A549 (cell line): ENCODE measurements around the gene LAMC3. TPM values are rescaled to one million over a fixed set of nuclear protein-coding genes. Genes with fewer than 3 reads are reported as not detected.

ENCODE experiments used
- ATAC-seq, 2 experiments: fragments of 200-7000 bp in 1 of 2; fragments of >200 bp in 1 of 2; cut with Nextera tagmentation in 1 of 2; cut with Tn5 transposase in 1 of 2; 3 replicates each; pipeline versions ENCODE4 v1.8.0 to v1.9.1; 2018 to 2020; ENCODE audit warnings: mild to moderate bottlenecking in 1 of 2, moderate library complexity in 1 of 2
- CTCF ChIA-PET: fragments of 300-600 bp; sonication (Branson Sonifier 250); formaldehyde crosslinking; extraction: SDS; loops from one replicate; lab custom pipeline; 2021; ENCODE audit warnings: antibody characterized with exemption, inconsistent platforms; lab: Yijun Ruan, JAX
- POLR2A ChIA-PET: fragments of 350-600 bp; formaldehyde crosslinking; extraction: SDS; loops from one replicate; lab custom pipeline; 2021; ENCODE audit warnings: antibody characterized with exemption, inconsistent platforms; lab: Yijun Ruan, JAX
- DNase-seq, 2 experiments: peaks; one replicate each; pipeline versions ENCODE4 v3.0.0 to v3.0.0-alpha.2; 2011 to 2016; ENCODE audit warnings: low read depth in 1 of 2, low spot score in 1 of 2
- FAIRE-seq: peaks from 2 replicates; lab custom pipeline; 2011; peaks lifted over from hg19 to GRCh38; lab: Jason Lieb, UNC
- H3K27ac ChIP-seq, 2 experiments: fragments of >200 bp; sonication (Bioruptor Twin); formaldehyde crosslinking; 3 replicates each; pipeline ENCODE4 v1.5.1; 2016 to 2017
- H3K4me1 ChIP-seq: fragments of >200 bp; sonication (Bioruptor Twin); formaldehyde crosslinking; 3 replicates; pipeline ENCODE4 v1.6.1; 2016
- H3K4me2 ChIP-seq: fragments of >200 bp; sonication (Bioruptor Twin); formaldehyde crosslinking; 3 replicates; pipeline ENCODE4 v1.6.1; 2016
- H3K4me3 ChIP-seq: fragments of >200 bp; sonication (Bioruptor Twin); formaldehyde crosslinking; 3 replicates; pipeline ENCODE4 v1.5.1; 2016
- H3K9me3 ChIP-seq: fragments of >200 bp; sonication (Bioruptor Twin); formaldehyde crosslinking; 3 replicates; pipeline ENCODE4 v1.6.1; 2016
- BHLHE40 ChIP-seq: IDR thresholded peaks from 2 replicates; pipeline ENCODE4 v1.6.1; 2012; ENCODE audit warnings: low read depth, low read length, inconsistent platforms
- CHD2 ChIP-seq: fragments of 150-350 bp; IDR thresholded peaks from 2 replicates; pipeline ENCODE4 v1.6.1; 2014; ENCODE audit warnings: low read length; ENCODE audit not compliant: partially characterized antibody
- EHF ChIP-seq: fragments of 250-450 bp; sonication (Bioruptor Pico); IDR thresholded peaks from 2 replicates; pipeline ENCODE4 v1.5.0; 2020; ENCODE audit warnings: mild to moderate bottlenecking
- ESRRA ChIP-seq: fragments of 150-350 bp; IDR thresholded peaks from 2 replicates; pipeline ENCODE4 v1.6.1; 2014; ENCODE audit warnings: mild to moderate bottlenecking, low read length, borderline replicate concordance
- HDAC2 ChIP-seq: fragments of 200-600 bp; sonication (generic); IDR thresholded peaks from 2 replicates; pipeline ENCODE4 v1.6.1; 2016
- HOXB13 ChIP-seq: fragments of 250-450 bp; sonication (Bioruptor Pico); IDR thresholded peaks from 2 replicates; pipeline ENCODE4 v1.5.0; 2020; ENCODE audit warnings: low read depth, mild to moderate bottlenecking, moderate library complexity
- JUN ChIP-seq, 2 experiments: fragments of >200 bp; sonication (Bioruptor Twin); formaldehyde crosslinking; IDR thresholded peaks; 2 replicates in 1 of 2; 3 replicates in 1 of 2; pipeline ENCODE4 v1.6.1; 2016 to 2017
- KDM1A ChIP-seq: fragments of 200-600 bp; sonication (generic); IDR thresholded peaks from 2 replicates; pipeline ENCODE4 v1.6.1; 2016; ENCODE audit warnings: low read depth, mild to moderate bottlenecking
- MAZ ChIP-seq: fragments of 150-350 bp; IDR thresholded peaks from 2 replicates; pipeline ENCODE4 v1.6.1; 2014; ENCODE audit warnings: antibody characterized with exemption, low read depth, low read length, borderline replicate concordance
- MYC ChIP-seq: IDR thresholded peaks from 2 replicates; pipeline ENCODE4 v1.6.1; 2012; ENCODE audit warnings: mild to moderate bottlenecking, inconsistent platforms, low read length, improper control_type of control experiment, borderline replicate concordance
- NFE2L2 ChIP-seq: fragments of 150-350 bp; conservative IDR thresholded peaks from 2 replicates; pipeline ENCODE4 v1.6.1; 2014; ENCODE audit warnings: low read length
- NR3C1 ChIP-seq: fragments of >200 bp; sonication (Bioruptor Twin); formaldehyde crosslinking; IDR thresholded peaks from 3 replicates; pipeline ENCODE4 v1.6.1; 2017
- POLR2AphosphoS2 ChIP-seq: conservative IDR thresholded peaks from 2 replicates; pipeline ENCODE4 v1.6.1; 2012; ENCODE audit warnings: low read length, improper control_type of control experiment, inconsistent platforms
- RARB ChIP-seq: fragments of 250-450 bp; sonication (Bioruptor Pico); IDR thresholded peaks from 2 replicates; pipeline ENCODE4 v1.8.0; 2021; ENCODE audit warnings: mild to moderate bottlenecking, moderate library complexity
- RCOR1 ChIP-seq: fragments of 150-350 bp; IDR thresholded peaks from 2 replicates; pipeline ENCODE4 v1.6.1; 2014; ENCODE audit warnings: antibody characterized with exemption, low read length, low read depth
- RNF2 ChIP-seq: fragments of 200-600 bp; sonication (generic); IDR thresholded peaks from 2 replicates; pipeline ENCODE4 v1.6.1; 2016; ENCODE audit warnings: low read depth, mild to moderate bottlenecking, antibody characterized with exemption, moderate library complexity, borderline replicate concordance
- SMC3 ChIP-seq: fragments of >200 bp; sonication (Bioruptor Twin); formaldehyde crosslinking; IDR thresholded peaks from 3 replicates; pipeline ENCODE4 v1.6.1; 2018; ENCODE audit warnings: inconsistent platforms
- TP53 ChIP-seq: fragments of 250-450 bp; sonication (Bioruptor Pico); IDR thresholded peaks from 2 replicates; pipeline ENCODE4 v1.5.0; 2021; ENCODE audit warnings: mild to moderate bottlenecking, moderate library complexity
- WGBS: methylation state at CpG from one replicate; pipeline ENCODE4 v1.1.6; 2017; ENCODE audit errors: missing lambda C conversion rate; 5-methylcytosine and 5-hydroxymethylcytosine counted together
- polyA plus RNA-seq, 4 experiments: library from polyadenylated mRNA; depleted of rRNA in 3 of 4; stranded (reverse); fragments of >200 nt; fragmentation: RNase III in 1 of 4; extraction: RNeasy Plus Mini Kit Qiagen cat#74134 plus additional on column Dnase treatment in 1 of 4; gene quantifications; 2 replicates in 3 of 4; 3 replicates in 1 of 4; pipeline ENCODE4 v1.2.3, GENCODE V29; 2011 to 2017
- TF ChIP-seq, protein P1 (sequence below): IDR thresholded peaks from 2 replicates; pipeline ENCODE4 v1.6.1; 2012; ENCODE audit warnings: low read depth, borderline replicate concordance
- TF ChIP-seq, protein P2 (sequence below): fragments of >200 bp; sonication (Bioruptor Twin); formaldehyde crosslinking; IDR thresholded peaks from 2 replicates; pipeline ENCODE4 v1.6.1; 2016
- TF ChIP-seq, protein P3 (sequence below): fragments of >200 bp; sonication (Bioruptor Twin); formaldehyde crosslinking; IDR thresholded peaks from 3 replicates; pipeline ENCODE4 v1.5.1; 2016
- TF ChIP-seq, protein P4 (sequence below): IDR thresholded peaks from 2 replicates; pipeline ENCODE4 v1.6.1; 2012
- TF ChIP-seq, protein P5 (sequence below): fragments of 150-350 bp; IDR thresholded peaks from 2 replicates; pipeline ENCODE4 v1.6.1; 2014; ENCODE audit warnings: low read depth, mild to moderate bottlenecking, low read length
- TF ChIP-seq, protein P6 (sequence below): fragments of >200 bp; sonication (Bioruptor Twin); formaldehyde crosslinking; IDR thresholded peaks from 3 replicates; pipeline ENCODE4 v1.6.1; 2016

The LAMC3 gene
- polyA plus RNA-seq, 2 of the 4 experiments (the other 2 are of a cell fraction): 1.0 to 1.5 TPM

DNA sequence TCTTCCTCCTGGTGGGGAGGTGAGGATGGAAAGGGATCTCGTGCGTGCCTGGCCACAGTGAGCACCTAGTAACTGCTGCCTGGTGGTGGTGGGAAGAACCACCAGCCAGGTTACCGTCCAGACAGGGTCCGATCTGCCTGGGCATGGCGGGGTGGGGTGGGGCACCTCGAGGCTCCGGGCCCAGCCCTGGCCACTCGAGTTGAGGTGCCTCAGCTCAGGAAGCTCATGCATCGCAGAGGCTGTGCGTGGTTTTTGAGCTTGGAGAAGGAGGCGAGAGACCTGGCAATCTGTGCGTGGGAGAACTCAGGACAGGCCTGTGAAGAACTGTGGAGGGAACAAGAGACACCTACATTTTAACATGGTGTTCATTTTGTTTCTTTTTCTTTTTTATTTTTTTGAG lies 38.9 kb upstream of the LAMC3 start:
- H3K4me2 ChIP-seq: no peak overlapping the region
- no peaks in the 10 kb centered on the region for H3K4me1 ChIP-seq
- ATAC-seq (no peak), DNase-seq (no peak), FAIRE-seq (no peak)
- no peak overlapping the region for H3K27ac ChIP-seq
- no peak overlapping the region for H3K4me3 ChIP-seq
- 79% methylated on average over 12 of the region's 12 CpGs for WGBS
- H3K9me3 ChIP-seq: no peaks in the 10 kb centered on the region
- CTCF ChIA-PET: interaction anchor here (0.6 to 1.3 kb wide), 6 partner anchors 11 to 366 kb away, joined by 3 read pairs; no protein-coding TSS in a partner anchor
- TF ChIP-seq POLR2AphosphoS2 (no peak), HOXB13 (CRISPR knock-in tag) (no peak), RARB (CRISPR knock-in tag) (no peak)
- POLR2A ChIA-PET: no interaction called here

DNA sequence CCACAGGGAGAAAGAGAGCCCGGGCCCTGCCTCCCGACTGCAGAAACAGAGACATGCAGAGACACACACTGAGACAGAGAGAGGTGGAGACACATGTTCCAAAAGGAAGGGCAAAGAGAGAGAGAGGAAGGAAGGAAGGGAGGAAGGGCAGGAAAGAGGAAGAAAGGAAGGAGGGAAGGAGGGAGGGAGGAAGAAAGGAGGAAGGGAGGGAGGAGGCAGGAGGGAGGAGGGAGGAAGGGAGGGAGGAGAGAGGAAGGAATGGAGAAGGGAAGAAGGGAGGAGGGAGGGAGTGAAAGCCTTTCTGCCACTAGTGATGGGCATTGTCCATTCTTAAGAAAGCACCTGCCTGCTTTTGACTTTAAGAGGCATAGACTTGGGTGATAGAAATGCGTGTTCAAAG lies 38.1 kb upstream of the LAMC3 start:
- no peak for FAIRE-seq
- no peak overlapping the region; a peak in 1 of 6 replicates for H3K27ac ChIP-seq
- TF ChIP-seq, protein P1, sequence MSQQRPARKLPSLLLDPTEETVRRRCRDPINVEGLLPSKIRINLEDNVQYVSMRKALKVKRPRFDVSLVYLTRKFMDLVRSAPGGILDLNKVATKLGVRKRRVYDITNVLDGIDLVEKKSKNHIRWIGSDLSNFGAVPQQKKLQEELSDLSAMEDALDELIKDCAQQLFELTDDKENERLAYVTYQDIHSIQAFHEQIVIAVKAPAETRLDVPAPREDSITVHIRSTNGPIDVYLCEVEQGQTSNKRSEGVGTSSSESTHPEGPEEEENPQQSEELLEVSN: no peak
- TF ChIP-seq RCOR1 (no peak), MYC (no peak)
- TF ChIP-seq, all 56 proteins: peak for 0
- ChIA-PET POLR2A (no interaction called here), CTCF (interaction anchor here (0.9 to 1.1 kb wide), 2 partner anchors 14 to 27 kb away, joined by 3 read pairs; no protein-coding TSS in a partner anchor)
- Histone ChIP-seq H3K4me1 (no peaks in the 10 kb centered on the region), H3K9me3 (no peaks in the 10 kb centered on the region), H3K4me2 (no peak overlapping the region), H3K4me3 (no peak overlapping the region)
- 97% methylated on average over 3 of the region's 3 CpGs for WGBS
- DNase-seq: no peak
- no peak for ATAC-seq

DNA sequence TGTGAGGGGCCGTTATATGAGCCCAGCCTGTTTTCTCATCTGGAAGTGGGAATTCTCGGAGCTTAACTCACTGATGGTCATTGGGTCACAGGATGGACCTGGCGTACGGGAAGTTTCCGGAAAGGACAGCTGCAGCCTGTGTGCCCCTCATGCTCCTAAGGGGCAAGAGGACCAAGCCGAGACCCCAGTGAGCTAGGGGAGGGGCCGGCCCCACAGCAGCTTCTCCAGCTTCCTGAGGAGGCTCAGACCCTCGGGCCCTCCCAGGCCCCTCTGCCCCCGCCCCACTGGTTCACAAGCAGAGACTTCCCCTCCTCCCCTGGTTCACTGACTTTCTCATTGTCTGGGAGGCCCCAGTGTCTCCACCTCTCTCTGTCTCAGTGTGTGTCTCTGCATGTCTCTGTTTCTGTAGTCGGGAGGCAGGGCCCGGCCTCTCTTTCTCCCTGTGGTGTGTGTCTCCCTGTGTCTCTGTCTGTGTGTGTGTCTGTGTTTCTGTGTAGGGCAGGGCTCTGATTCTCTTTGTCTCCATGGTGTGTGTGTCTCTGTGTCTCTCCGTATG lies 37.6 kb upstream of the LAMC3 start:
- H3K4me3 ChIP-seq: no peak overlapping the region
- H3K4me1 ChIP-seq: no peaks in the 10 kb centered on the region

More for the DNA sequence above, 37.6 kb upstream of the LAMC3 start:
- no peak overlapping the region for H3K27ac ChIP-seq
- ChIA-PET POLR2A (no interaction called here), CTCF (interaction anchor here (0.9 kb wide), 1 partner anchor 13 kb away, joined by 3 read pairs; no protein-coding TSS in a partner anchor)
- no peaks in the 10 kb centered on the region for H3K9me3 ChIP-seq
- no peak for DNase-seq
- WGBS: 86% methylated on average over 12 of the region's 12 CpGs
- no peak for FAIRE-seq
- no peak for ATAC-seq
- TF ChIP-seq ESRRA: no peak
- TF ChIP-seq EHF (CRISPR knock-in tag): no peak
- TF ChIP-seq, protein P2, sequence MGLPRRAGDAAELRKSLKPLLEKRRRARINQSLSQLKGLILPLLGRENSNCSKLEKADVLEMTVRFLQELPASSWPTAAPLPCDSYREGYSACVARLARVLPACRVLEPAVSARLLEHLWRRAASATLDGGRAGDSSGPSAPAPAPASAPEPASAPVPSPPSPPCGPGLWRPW: no peak
- TF ChIP-seq, protein P3, sequence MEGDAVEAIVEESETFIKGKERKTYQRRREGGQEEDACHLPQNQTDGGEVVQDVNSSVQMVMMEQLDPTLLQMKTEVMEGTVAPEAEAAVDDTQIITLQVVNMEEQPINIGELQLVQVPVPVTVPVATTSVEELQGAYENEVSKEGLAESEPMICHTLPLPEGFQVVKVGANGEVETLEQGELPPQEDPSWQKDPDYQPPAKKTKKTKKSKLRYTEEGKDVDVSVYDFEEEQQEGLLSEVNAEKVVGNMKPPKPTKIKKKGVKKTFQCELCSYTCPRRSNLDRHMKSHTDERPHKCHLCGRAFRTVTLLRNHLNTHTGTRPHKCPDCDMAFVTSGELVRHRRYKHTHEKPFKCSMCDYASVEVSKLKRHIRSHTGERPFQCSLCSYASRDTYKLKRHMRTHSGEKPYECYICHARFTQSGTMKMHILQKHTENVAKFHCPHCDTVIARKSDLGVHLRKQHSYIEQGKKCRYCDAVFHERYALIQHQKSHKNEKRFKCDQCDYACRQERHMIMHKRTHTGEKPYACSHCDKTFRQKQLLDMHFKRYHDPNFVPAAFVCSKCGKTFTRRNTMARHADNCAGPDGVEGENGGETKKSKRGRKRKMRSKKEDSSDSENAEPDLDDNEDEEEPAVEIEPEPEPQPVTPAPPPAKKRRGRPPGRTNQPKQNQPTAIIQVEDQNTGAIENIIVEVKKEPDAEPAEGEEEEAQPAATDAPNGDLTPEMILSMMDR: no peak
- no peak for TF ChIP-seq MAZ
- no peak for TF ChIP-seq RNF2
- TF ChIP-seq, protein P4, sequence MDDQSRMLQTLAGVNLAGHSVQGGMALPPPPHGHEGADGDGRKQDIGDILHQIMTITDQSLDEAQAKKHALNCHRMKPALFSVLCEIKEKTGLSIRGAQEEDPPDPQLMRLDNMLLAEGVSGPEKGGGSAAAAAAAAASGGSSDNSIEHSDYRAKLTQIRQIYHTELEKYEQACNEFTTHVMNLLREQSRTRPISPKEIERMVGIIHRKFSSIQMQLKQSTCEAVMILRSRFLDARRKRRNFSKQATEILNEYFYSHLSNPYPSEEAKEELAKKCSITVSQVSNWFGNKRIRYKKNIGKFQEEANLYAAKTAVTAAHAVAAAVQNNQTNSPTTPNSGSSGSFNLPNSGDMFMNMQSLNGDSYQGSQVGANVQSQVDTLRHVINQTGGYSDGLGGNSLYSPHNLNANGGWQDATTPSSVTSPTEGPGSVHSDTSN: no peak
- TF ChIP-seq SMC3: no peak
- no peak for TF ChIP-seq BHLHE40
- no peak for TF ChIP-seq TP53 (CRISPR knock-in tag)
- no peak for TF ChIP-seq NR3C1
- no peak for TF ChIP-seq KDM1A
- TF ChIP-seq JUN (IDR thresholded peaks at IDR 0.05): no peak
- TF ChIP-seq POLR2AphosphoS2: no peak
- no peak for TF ChIP-seq CHD2
- no peak for TF ChIP-seq NFE2L2
- TF ChIP-seq, protein P5, sequence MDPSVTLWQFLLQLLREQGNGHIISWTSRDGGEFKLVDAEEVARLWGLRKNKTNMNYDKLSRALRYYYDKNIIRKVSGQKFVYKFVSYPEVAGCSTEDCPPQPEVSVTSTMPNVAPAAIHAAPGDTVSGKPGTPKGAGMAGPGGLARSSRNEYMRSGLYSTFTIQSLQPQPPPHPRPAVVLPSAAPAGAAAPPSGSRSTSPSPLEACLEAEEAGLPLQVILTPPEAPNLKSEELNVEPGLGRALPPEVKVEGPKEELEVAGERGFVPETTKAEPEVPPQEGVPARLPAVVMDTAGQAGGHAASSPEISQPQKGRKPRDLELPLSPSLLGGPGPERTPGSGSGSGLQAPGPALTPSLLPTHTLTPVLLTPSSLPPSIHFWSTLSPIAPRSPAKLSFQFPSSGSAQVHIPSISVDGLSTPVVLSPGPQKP: no peak
- TF ChIP-seq, protein P6, sequence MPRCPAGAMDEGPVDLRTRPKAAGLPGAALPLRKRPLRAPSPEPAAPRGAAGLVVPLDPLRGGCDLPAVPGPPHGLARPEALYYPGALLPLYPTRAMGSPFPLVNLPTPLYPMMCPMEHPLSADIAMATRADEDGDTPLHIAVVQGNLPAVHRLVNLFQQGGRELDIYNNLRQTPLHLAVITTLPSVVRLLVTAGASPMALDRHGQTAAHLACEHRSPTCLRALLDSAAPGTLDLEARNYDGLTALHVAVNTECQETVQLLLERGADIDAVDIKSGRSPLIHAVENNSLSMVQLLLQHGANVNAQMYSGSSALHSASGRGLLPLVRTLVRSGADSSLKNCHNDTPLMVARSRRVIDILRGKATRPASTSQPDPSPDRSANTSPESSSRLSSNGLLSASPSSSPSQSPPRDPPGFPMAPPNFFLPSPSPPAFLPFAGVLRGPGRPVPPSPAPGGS: no peak
- TF ChIP-seq HDAC2: no peak
- H3K4me2 ChIP-seq: no peak overlapping the region
